CD4-positive, CD25-positive, alpha-beta regulatory T cell (primary cell): Measurements from ENCODE around the gene ACTN1. TPM values are rescaled to one million over a fixed set of nuclear protein-coding genes. Genes with fewer than 3 reads are reported as not detected.
"Not testable (repeated sequence)": the region's sequence is repeated elsewhere in the genome, so short reads cannot be mapped to it uniquely, and the experiment has no call there.

ENCODE experiments used
- ATAC-seq, 2 donors: fragments of 150-1000 bp; cut with Tn5 transposase; one replicate each; pipeline ENCODE4 v1.10.0; 2021; ENCODE audit warnings: low read depth in 2 of 2, moderate number of reproducible peaks in 2 of 2, moderate library complexity in 1 of 2
- DNase-seq, 3 donors: peaks; one replicate each; pipeline versions ENCODE4 v3.0.0 to v3.0.0-alpha.2; 2012 to 2022; ENCODE audit warnings: mixed read lengths in 1 of 3
- H3K27ac ChIP-seq: one replicate; pipeline ENCODE4 v1.7.0; 2013; ENCODE audit warnings: mild to moderate bottlenecking, low read length; ENCODE audit not compliant: insufficient read depth, poor library complexity, severe bottlenecking
- H3K27me3 ChIP-seq: one replicate; pipeline ENCODE4 v1.7.0; 2013; ENCODE audit warnings: low read length; ENCODE audit not compliant: control insufficient read depth, insufficient read depth
- H3K36me3 ChIP-seq: one replicate; pipeline ENCODE4 v1.7.0; 2013; ENCODE audit warnings: mild to moderate bottlenecking, low read length, moderate library complexity; ENCODE audit not compliant: control insufficient read depth, insufficient read depth
- H3K4me1 ChIP-seq: 2 replicates; pipeline ENCODE4 v1.7.0; 2013; ENCODE audit warnings: mild to moderate bottlenecking, low read length; ENCODE audit not compliant: insufficient read depth, control insufficient read depth, poor library complexity, severe bottlenecking
- H3K4me3 ChIP-seq: one replicate; pipeline ENCODE4 v1.7.0; 2013; ENCODE audit warnings: low read depth, mild to moderate bottlenecking, low read length, moderate library complexity
- H3K9me3 ChIP-seq, 2 experiments: 1 replicate in 1 of 2; 2 replicates in 1 of 2; pipeline ENCODE4 v1.7.0; 2013; ENCODE audit warnings: low read length in 2 of 2, mild to moderate bottlenecking in 1 of 2, moderate library complexity in 1 of 2; ENCODE audit not compliant: control insufficient read depth in 2 of 2
- H3K27ac Mint-ChIP-seq, 3 donors: one replicate each; pipeline ENCODE4 v1.8.0; 2020 to 2022; ENCODE audit warnings: mild to moderate bottlenecking in 3 of 3, mixed read lengths in 3 of 3, moderate library complexity in 2 of 3
- H3K27me3 Mint-ChIP-seq: one replicate; pipeline ENCODE4 v1.8.0; 2022; ENCODE audit warnings: mild to moderate bottlenecking, mixed read lengths
- H3K36me3 Mint-ChIP-seq: one replicate; pipeline ENCODE4 v1.8.0; 2020; ENCODE audit warnings: mixed read lengths
- H3K4me1 Mint-ChIP-seq, 4 donors: one replicate each; pipeline ENCODE4 v1.8.0; 2020 to 2022; ENCODE audit warnings: mixed read lengths in 4 of 4, mild to moderate bottlenecking in 1 of 4
- H3K4me3 Mint-ChIP-seq, 4 donors: one replicate each; pipeline ENCODE4 v1.8.0; 2020 to 2022; ENCODE audit warnings: mild to moderate bottlenecking in 4 of 4, mixed read lengths in 4 of 4, moderate library complexity in 3 of 4
- H3K9me3 Mint-ChIP-seq, 7 donors: one replicate each; pipeline ENCODE4 v1.8.0; 2020 to 2022; ENCODE audit warnings: mixed read lengths in 7 of 7, mild to moderate bottlenecking in 3 of 7, moderate library complexity in 2 of 7
- polyA plus RNA-seq, 4 donors: library from polyadenylated mRNA; unstranded; fragments of 300-500 nt; fragmentation: Illumina TruSeq; gene quantifications; one replicate each; pipeline ENCODE4 v1.2.3, GENCODE V29; 2021
- total RNA-seq: library from RNA; stranded (reverse); gene quantifications from one replicate; pipeline ENCODE4 v1.2.3, GENCODE V29; 2022

Gene ACTN1
- total RNA-seq (47.5 TPM), polyA plus RNA-seq (10 to 100 TPM; 28.3 to 78.8 (median 51.8) TPM)

- peaks cover 17% of the 10 kb centered on the region for H3K27me3 Mint-ChIP-seq
- H3K4me1 Mint-ChIP-seq = peaks cover 0 to 56% (median 26%) of the 10 kb centered on the region in 4 donors
- Histone ChIP-seq H3K27me3 (no peaks in the 10 kb centered on the region), H3K4me3 (peak within 1 kb of the TSS; percentile 64), H3K9me3 (no peaks in the 10 kb centered on the region), H3K36me3 (no peaks in the 10 kb centered on the region), H3K27ac (peak within 1 kb of the TSS; percentile 76), H3K4me1 (peaks cover 24% of the 10 kb centered on the region)
- DNase-seq (peak; percentile 45 to 87 (median 54)), ATAC-seq (peak; percentile 26 to 44)
- H3K4me3 Mint-ChIP-seq = peak within 1 kb of the TSS; percentile 91 to 96 (median 94)
- H3K27ac Mint-ChIP-seq = peak within 1 kb of the TSS; percentile 92 to 97 (median 93)
- H3K36me3 Mint-ChIP-seq = peaks cover 21% of the 10 kb centered on the region
- peaks cover 0 to 7% (median 0%) of the 10 kb centered on the region in 7 donors for H3K9me3 Mint-ChIP-seq
Observed at GRCh38 chr14:68979021-68979721, at the start of gene ACTN1. Gene ACTN1 (minus strand): TSS chr14:68979302. CDS start chr14:68979056, 246 bp downstream.

GRCh38 chr14:69027242-69027913 is 48.3 kb upstream of the ACTN1 start:
- no peaks in the 10 kb centered on the region for H3K9me3 Mint-ChIP-seq
- peaks cover 25% of the 10 kb centered on the region for H3K27me3 Mint-ChIP-seq
- H3K4me3 ChIP-seq = no peak overlapping the region
- no peak overlapping the region for H3K4me3 Mint-ChIP-seq
- H3K4me1 Mint-ChIP-seq = no peaks in the 10 kb centered on the region
- H3K27ac Mint-ChIP-seq = no peak overlapping the region
- no peaks in the 10 kb centered on the region for H3K4me1 ChIP-seq
- no peaks in the 10 kb centered on the region for H3K36me3 ChIP-seq
- no peak overlapping the region for H3K27ac ChIP-seq
- ATAC-seq (no peak), DNase-seq (no peak)
- H3K36me3 Mint-ChIP-seq = no peaks in the 10 kb centered on the region
- H3K9me3 ChIP-seq = no peaks in the 10 kb centered on the region
- H3K27me3 ChIP-seq = peaks cover 2% of the 10 kb centered on the region

- no peak overlapping the region for H3K27ac Mint-ChIP-seq
- ATAC-seq (no peak), DNase-seq (no peak)
- H3K4me3 Mint-ChIP-seq = no peak overlapping the region
- H3K4me3 ChIP-seq = no peak overlapping the region
- H3K4me1 Mint-ChIP-seq = no peaks in the 10 kb centered on the region
- H3K9me3 Mint-ChIP-seq = no peaks in the 10 kb centered on the region
- H3K27me3 Mint-ChIP-seq = peaks cover 20% of the 10 kb centered on the region
- H3K36me3 Mint-ChIP-seq = no peaks in the 10 kb centered on the region
- H3K36me3 ChIP-seq = no peaks in the 10 kb centered on the region
- H3K27me3 ChIP-seq = peaks cover 2% of the 10 kb centered on the region
- H3K4me1 ChIP-seq = no peaks in the 10 kb centered on the region
- no peak overlapping the region for H3K27ac ChIP-seq
- no peaks in the 10 kb centered on the region for H3K9me3 ChIP-seq
Observed at GRCh38 chr14:69023035-69023434, 43.9 kb upstream of the ACTN1 start.

- not testable (repeated sequence) for H3K4me3 ChIP-seq, H3K4me1 Mint-ChIP-seq, H3K27ac Mint-ChIP-seq
Observed at GRCh38 chr14:69022093-69022492, 43.0 kb upstream of the ACTN1 start.

GRCh38 chr14:69017706-69018105 is 38.6 kb upstream of the ACTN1 start:
- Histone ChIP-seq H3K4me1 (no peaks in the 10 kb centered on the region), H3K36me3 (no peaks in the 10 kb centered on the region), H3K27me3 (no peaks in the 10 kb centered on the region), H3K4me3 (no peak overlapping the region), H3K9me3 (no peaks in the 10 kb centered on the region), H3K27ac (no peak overlapping the region)
- H3K4me3 Mint-ChIP-seq = no peak overlapping the region
- H3K36me3 Mint-ChIP-seq = no peaks in the 10 kb centered on the region
- no peaks in the 10 kb centered on the region for H3K9me3 Mint-ChIP-seq
- no peak overlapping the region for H3K27ac Mint-ChIP-seq
- no peak for ATAC-seq
- no peaks in the 10 kb centered on the region for H3K27me3 Mint-ChIP-seq
- DNase-seq = no peak
- H3K4me1 Mint-ChIP-seq = no peaks in the 10 kb centered on the region

More at GRCh38 chr14:69022093-69022492, 43.0 kb upstream of the ACTN1 start:
- peaks cover 16% of the 10 kb centered on the region for H3K27me3 Mint-ChIP-seq
- H3K27ac ChIP-seq, ATAC-seq, H3K27me3 ChIP-seq, H3K4me1 ChIP-seq, H3K9me3 Mint-ChIP-seq, DNase-seq, H3K4me3 Mint-ChIP-seq, H3K36me3 ChIP-seq, H3K36me3 Mint-ChIP-seq, H3K9me3 ChIP-seq: not testable (repeated sequence)

DNA sequence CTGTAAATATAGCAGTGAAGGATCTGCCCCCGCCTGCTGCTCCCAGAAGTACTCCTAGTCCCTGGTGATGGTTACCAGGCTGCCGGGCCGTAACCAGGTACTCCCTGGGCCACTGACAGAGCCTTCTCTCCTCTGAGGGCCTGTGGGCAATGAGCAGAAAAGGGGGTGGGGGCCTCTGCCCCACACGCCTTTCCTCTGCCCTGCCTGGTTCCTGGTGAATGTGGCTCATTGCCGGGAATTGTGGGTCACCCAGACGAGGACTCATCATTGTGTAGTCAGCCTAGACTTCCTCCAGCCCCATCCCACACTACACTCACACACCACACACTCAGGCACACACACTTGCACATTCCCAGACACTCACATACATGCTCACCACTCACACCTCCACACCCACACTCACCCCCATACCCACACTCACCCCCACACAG is 35.7 kb upstream of the ACTN1 start:
- Histone ChIP-seq H3K4me1 (no peaks in the 10 kb centered on the region), H3K27me3 (no peaks in the 10 kb centered on the region), H3K9me3 (no peaks in the 10 kb centered on the region), H3K4me3 (no peak overlapping the region), H3K27ac (no peak overlapping the region), H3K36me3 (no peaks in the 10 kb centered on the region)
- ATAC-seq = no peak
- Mint-ChIP-seq H3K27ac (peak overlapping the region in 1 of 3 donors; percentile 68), H3K9me3 (no peaks in the 10 kb centered on the region), H3K36me3 (no peaks in the 10 kb centered on the region), H3K4me3 (no peak overlapping the region), H3K4me1 (peaks cover 0 to 4% (median under 1%) of the 10 kb centered on the region in 4 donors), H3K27me3 (no peaks in the 10 kb centered on the region)
- DNase-seq = no peak

DNA sequence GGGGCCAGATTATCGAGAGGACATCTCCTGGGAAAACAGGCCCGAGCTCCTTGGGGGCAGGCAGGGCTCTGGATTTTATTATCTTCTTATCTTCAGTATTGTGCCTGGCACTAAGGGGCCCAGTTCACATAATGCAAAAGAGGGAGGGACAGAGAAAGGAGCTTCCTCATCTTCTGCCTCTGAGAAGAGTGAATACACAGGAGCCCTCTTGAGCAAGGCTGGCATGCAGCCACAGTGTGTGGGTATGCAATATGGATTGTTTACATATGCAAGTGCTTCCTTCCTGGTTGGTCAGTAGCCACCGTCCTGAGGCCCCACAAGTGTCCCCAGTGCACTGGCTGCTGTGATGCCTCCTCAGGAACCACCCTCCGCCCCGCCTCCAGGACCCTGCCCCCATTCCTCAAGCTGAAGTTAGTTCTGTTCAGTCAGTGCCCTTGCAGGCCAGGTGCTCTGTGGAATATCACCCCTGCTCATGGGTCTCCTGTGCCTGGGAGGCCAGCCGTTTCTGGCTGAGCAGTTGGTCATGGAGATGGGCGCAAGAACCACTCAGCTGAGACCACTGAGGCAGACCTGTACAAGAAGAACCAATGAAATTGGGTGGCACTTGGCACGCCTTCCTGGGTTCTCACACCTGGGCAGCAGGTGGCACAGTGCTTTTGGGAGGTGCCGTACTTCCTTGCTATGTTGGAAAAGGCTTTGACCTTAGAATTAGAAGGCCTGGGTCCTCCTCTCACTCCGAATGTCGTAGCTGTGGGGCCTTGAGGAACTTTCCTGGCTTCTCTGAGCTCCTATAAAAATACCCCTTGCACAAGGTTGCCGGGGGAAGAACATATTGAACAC is 35.1 kb upstream of the ACTN1 start:
- peaks cover 0 to 4% (median 2%) of the 10 kb centered on the region in 4 donors for H3K4me1 Mint-ChIP-seq
- no peak overlapping the region for H3K27ac Mint-ChIP-seq
- Histone ChIP-seq H3K27me3 (no peaks in the 10 kb centered on the region), H3K4me1 (no peaks in the 10 kb centered on the region), H3K36me3 (no peaks in the 10 kb centered on the region), H3K27ac (no peak overlapping the region), H3K4me3 (no peak overlapping the region), H3K9me3 (no peaks in the 10 kb centered on the region)
- ATAC-seq = no peak
- no peak for DNase-seq
- no peaks in the 10 kb centered on the region for H3K9me3 Mint-ChIP-seq
- H3K36me3 Mint-ChIP-seq = no peaks in the 10 kb centered on the region
- no peaks in the 10 kb centered on the region for H3K27me3 Mint-ChIP-seq
- no peak overlapping the region for H3K4me3 Mint-ChIP-seq
